Right lobe of liver (tissue), 4 donors: Measurements from ENCODE around the gene CST8.

Source experiments
- POLR2A ChIP-seq: fragments of 450-650 bp; IDR thresholded peaks from one replicate; pipeline ENCODE4 v1.6.1; 2017; ENCODE audit warnings: antibody characterized with exemption, mild to moderate bottlenecking
- TF ChIP-seq, protein P1 (sequence below), 4 donors: fragments of 200-600 bp in 3 of 4; fragments of 450-650 bp in 1 of 4; IDR thresholded peaks; one replicate each; pipeline versions ENCODE4 v1.5.1 to v1.8.0; 2016 to 2022; ENCODE audit warnings: antibody characterized with exemption in 4 of 4, mild to moderate bottlenecking in 2 of 4
- donor health status: DM: no; HTN: no; CAD: no.
- donor health status: DM: no; HTN: no; CAD: no.
- donor health status: DM: no; HTN: yes; CAD: no.

DNA sequence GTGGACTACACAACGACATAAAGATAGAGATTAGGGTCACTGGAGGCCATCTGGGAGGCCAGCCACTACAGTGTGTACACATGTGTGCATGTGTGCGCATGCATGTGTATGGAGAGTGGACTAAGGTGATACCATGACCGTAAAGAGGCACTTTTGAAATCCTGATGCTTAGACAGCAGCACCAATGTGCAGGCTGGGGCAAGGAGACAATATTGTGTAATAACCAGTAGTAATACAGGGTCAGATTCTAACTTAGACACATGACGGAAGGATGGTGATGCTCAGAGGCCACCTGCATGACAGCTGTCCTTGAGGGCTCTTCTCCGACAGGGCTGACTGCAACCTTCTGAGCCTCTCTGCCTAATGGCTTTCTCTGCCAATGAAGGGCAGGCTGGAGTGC, 51.9 kb downstream of the CST8 start:
- no peak for TF ChIP-seq POLR2A
- TF ChIP-seq, protein P1, sequence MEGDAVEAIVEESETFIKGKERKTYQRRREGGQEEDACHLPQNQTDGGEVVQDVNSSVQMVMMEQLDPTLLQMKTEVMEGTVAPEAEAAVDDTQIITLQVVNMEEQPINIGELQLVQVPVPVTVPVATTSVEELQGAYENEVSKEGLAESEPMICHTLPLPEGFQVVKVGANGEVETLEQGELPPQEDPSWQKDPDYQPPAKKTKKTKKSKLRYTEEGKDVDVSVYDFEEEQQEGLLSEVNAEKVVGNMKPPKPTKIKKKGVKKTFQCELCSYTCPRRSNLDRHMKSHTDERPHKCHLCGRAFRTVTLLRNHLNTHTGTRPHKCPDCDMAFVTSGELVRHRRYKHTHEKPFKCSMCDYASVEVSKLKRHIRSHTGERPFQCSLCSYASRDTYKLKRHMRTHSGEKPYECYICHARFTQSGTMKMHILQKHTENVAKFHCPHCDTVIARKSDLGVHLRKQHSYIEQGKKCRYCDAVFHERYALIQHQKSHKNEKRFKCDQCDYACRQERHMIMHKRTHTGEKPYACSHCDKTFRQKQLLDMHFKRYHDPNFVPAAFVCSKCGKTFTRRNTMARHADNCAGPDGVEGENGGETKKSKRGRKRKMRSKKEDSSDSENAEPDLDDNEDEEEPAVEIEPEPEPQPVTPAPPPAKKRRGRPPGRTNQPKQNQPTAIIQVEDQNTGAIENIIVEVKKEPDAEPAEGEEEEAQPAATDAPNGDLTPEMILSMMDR (IDR thresholded peaks at IDR 0.05), result no peak
